22Rv1 (cell line): ENCODE results near the gene EVC.

Source experiments
- ZFX ChIP-seq: fragments of 450-650 bp; IDR thresholded peaks from 2 replicates; pipeline ENCODE4 v1.6.1; 2017; ENCODE audit warnings: antibody characterized with exemption, borderline replicate concordance
- TF ChIP-seq, protein P1 (sequence below): fragments of 450-650 bp; IDR thresholded peaks from 2 replicates; pipeline ENCODE4 v1.5.1; 2017; ENCODE audit warnings: mild to moderate bottlenecking

DNA sequence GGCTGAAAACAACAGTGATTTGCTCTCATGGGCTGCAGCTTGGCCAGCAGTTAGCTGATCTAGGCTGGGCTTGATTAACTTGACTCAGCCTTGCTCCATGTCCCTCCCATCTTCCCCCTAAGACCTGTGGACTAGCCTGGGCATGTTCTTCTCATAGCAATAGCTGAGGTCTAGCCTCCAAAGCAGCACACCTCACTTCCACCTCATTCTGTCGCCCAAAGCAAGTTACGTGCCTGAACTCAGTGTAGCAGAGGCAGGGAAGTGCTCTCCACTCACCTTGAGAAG lies 62.2 kb downstream of the EVC start:
- TF ChIP-seq, protein P1, sequence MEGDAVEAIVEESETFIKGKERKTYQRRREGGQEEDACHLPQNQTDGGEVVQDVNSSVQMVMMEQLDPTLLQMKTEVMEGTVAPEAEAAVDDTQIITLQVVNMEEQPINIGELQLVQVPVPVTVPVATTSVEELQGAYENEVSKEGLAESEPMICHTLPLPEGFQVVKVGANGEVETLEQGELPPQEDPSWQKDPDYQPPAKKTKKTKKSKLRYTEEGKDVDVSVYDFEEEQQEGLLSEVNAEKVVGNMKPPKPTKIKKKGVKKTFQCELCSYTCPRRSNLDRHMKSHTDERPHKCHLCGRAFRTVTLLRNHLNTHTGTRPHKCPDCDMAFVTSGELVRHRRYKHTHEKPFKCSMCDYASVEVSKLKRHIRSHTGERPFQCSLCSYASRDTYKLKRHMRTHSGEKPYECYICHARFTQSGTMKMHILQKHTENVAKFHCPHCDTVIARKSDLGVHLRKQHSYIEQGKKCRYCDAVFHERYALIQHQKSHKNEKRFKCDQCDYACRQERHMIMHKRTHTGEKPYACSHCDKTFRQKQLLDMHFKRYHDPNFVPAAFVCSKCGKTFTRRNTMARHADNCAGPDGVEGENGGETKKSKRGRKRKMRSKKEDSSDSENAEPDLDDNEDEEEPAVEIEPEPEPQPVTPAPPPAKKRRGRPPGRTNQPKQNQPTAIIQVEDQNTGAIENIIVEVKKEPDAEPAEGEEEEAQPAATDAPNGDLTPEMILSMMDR = no peak
- TF ChIP-seq ZFX = no peak
